ENCODE results near the gene SLC12A4.
"Not testable (repeated sequence)": the region's sequence is repeated elsewhere in the genome, so short reads cannot be mapped to it uniquely, and the experiment has no call there.

Gene SLC12A4

DNA sequence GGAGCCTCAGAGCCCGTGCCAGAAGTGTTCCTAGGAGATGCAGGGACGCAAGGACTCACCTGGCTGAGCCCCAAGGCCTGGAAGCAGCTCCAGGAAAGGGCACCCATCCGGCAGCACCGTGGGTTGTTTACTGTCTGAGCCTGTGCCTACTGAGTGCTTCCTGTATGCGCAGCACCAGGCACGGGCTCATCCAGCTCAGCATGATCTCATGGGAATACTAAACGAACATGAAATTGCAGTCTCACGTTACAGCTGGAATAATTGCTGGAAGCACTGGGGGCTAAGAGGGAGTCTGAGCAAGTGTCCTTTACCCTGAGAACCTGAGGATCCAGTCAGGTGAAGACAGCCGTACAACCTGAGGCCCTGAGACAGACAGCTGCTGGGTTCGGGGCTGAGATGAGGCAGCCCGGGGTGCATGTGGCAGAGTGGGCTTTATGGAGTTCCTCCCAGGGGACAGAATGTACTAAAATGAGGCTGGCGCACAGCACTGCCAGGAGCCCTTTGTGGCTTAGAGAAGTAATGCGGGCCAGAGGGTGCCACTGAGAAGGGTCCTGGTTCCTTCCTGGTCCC, 42.2 kb downstream of the SLC12A4 start:
- DNase-seq (ENCODE audit: low read depth): no peak

DNA sequence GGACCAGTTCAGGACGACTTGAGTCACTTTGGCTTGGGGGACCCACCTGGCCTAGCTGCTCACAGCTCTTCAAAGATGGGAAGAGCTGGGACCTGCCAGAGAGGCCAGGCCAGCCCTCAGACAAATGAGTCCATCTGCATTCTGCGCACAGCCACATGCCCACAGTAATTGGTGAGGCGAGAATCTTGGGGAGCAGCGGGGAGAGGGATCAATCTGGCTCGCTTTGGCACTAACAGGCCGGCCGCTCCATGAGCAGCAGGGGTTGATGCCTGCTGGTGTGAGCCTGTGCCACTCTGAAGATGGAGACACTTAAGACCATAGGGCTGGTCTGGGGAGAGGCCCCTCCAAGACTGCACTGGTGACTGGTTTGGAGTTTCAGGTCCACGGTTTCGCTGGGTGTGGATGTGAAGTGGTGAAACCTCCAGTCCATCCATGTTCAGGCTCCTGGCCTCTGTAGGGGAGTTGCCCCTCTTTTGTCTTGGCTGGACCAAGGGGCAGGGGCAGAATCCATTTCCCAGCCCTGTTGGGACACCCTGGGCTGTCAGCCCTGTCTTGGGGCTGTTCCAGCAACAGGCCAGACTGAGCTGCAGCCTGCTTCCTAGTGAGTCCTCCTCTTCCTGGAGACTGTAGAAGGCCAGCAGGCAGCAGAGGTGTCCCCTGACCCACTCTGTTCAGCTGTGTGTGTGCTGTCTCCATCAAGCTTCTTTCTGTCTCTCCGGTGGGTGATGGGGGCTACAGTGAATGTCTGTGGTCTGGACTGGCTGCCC, 44.1 kb downstream of the SLC12A4 start:
- DNase-seq (ENCODE audit: low read depth): no peak

DNA sequence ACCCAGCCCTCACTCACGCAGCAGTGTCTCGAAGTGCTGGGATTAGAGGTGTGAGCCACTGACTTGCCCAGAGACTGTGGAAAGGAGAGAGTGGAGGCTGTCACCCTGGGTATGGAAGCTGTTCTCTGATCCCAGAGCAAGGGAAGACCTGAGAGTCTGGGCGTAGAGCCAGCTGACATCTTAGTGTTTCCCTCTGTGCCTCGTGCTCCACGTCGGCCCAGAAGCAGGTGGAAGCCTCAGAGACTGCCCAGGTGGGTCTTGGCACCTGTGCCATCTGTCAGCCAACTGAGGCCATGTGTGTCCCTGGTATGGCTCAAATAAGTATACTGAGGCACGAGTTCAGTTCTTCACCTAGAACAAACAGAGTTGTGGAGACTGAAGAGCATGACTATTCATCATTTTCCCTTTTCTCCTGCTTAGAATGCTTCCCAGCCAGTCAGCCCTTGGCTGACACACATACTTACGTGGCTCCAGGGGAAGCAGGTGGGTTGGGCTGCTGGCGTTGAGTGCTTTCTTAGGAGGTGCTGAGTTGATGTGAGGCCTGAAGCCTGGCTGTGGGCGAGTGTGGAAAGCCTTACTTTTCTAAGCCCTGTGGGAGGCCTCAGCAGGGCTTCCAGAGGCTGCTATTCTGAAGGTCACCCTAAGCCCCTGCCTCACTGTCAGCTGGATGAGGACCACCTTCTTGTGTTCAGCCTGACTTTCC, 44.9 kb downstream of the SLC12A4 start:
- DNase-seq (ENCODE audit: low read depth): no peak

DNA sequence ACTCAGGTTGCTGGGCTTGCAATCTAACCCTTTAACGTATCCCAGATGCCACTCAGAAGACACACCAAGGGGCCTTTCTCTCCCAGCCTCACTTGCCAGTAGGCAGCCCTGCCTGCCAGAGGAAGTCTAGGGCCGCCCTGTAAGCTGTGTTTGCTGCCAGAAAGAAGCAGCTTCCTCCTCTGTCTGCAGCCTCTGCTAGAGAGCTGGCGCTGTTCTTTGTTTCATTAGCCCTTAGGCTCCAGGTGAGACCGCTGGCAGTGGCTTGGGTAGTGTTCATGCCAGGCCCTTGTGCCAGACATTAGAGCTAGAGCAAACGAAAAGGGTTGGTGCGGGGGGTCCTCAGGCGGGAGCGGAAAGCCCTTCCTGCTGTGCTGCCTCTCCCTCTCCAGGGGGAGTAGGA, 45.7 kb downstream of the SLC12A4 start:
- DNase-seq (ENCODE audit: low read depth): no peak

DNA sequence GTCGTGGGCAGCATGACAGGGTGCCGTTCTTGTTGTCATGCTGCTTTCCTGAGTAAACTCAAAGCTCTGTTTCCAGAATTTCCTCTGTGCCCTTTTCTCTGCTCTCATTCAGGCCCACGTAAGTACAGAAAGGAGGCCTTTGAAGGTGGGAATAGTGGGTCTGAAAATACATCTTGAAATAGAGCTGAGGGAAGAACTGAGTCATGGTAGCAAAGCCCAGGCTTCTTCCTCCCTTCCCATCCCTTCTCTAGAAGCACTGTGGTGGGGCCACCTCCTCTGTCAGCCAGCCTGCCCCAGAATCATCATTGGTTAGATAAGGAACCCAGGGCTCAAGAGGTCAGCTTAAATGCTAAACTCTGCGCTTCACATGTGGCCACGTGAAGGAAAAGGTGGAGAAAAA, 46.2 kb downstream of the SLC12A4 start:
- DNase-seq (ENCODE audit: low read depth): no peak

DNA sequence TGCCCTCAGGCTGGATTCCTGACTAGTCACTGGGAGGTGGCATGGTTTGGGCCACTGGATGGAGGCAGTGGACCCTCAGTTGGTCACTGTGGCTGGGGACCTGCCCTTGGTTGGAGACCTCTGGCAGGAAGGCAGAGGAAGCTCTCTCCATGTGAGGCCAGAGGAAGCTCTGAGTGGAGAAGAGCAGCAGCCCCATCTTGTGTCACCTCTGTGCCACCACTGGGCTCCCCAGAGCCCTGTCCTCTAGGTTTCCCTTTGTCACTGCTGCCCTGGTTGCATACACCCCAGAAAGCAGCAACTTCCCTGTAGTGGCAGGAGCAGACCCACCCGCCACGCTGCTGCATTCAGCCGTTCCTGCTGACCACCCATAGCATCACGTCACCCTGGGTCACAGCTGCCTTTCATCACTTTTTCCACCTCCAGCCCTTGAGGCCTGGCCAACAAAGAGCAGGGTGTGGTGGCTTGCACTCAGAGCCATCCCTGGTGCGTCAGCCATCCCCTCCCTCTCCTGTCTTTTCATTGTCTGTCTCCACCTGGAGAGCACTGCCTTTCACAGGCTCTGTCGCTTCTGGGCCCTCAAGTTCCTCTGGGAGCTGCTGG, 48.7 kb downstream of the SLC12A4 start:
- DNase-seq (ENCODE audit: low read depth): no peak

DNA sequence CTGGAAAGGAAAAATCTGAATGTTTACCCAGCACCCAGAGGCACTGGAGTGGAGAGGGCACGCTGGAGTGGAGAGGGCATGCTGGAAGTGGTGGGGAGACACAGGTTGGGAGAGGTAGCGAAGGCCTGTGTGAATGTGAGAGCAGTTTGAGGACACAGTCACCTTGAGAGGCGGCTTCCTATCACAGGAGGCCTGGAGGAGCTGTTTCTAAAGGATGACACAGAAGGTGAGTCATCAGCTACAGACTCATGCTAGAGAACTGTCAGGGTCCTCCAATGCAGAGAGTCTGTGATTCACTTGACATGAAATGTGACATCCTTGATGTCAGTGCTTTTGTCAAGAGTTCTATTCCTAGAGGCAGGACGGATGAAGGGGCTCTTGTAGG, 50.6 kb downstream of the SLC12A4 start:
- DNase-seq (ENCODE audit: low read depth): no peak

DNA sequence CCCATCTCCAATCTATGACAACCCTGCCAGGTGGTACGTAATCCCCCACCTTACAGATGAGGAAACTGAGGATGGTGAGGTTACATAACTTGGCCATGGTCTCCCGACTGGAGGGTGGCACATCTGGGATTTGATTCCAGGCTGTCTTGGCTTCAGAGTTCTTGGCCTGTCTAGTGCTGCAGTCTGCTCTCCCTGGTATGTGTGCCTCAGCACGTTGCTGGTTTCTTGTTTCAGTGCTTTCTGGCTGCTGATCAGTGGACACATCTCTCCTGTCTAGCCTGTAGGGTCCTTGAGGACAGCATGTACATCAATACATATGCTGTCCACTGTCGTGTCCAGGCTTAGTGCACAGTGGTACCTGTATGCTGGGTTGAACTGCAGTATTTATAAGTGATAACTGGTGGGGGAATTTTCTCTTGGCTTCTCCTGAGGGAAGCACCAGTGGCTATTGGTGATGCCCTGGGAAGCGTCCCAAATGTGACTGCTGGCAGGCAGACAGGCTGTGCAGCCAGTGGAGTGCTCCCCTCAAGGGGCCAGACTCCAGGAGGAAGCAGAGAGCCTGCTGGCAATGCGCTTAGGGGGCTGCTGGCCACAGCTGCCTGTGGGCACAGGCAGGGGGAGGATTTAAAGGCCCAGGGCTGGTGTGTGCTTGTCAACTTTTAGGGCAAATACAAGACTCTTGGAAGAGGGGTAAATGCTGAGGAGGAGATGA, 51.1 kb downstream of the SLC12A4 start:
- no peak for DNase-seq (ENCODE audit: low read depth)

DNA sequence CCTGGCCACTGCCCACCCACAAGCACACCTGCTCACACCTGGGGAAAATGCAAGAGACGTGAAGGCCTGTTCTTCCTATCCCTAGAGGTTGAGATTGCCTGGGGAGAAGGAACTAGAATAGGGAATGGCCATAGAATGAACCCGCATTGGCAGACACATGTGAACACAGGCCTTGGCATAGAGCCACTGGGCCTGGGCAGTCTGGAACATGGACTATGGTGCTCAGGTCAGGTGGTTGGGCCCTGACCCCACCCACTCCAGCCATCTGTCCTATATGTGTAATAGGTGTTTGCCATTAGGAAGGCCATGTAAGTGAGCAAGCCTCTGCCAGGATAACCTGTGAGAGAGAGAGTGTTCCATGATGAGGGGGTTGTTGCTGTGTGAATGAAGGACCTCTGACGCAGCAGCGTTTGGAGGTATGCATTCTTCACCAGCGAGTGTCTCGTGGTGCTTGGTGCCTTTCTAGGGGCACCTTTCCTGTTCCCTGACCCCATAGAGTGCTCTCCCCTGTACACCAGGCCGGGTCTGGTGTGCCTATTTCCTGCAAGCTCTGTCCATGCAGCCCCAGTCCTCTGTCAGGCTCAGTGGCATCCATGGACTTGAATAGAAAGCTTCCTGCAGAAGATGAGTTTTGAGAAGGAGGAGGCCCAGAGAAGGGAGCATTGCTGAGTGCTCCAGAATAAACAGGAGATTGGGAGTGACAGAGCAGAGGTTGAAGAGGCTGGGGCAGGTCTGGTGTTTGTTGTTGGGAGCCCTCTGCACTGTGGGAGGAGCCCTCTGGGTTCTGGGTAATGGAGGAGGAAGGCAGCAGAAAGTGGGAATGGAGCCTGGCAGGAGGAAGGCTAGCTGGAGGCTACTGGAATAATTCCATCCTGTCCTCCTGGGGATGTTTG, 52.4 kb downstream of the SLC12A4 start:
- DNase-seq (ENCODE audit: low read depth): no peak

DNA sequence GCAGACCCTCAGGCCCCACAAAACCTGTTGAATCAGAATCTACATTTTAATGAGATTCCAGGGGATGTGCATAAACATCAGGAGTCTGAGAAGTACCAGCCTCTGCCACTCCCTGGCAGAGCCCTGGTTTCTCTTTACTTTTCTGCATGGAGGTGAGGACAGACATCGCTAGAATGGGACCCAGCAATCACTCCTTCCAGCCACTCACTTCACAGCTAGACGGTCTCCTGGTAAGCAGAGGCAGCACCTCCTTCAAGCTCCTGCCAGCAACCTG, 53.0 kb downstream of the SLC12A4 start:
- DNase-seq (ENCODE audit: low read depth): not testable (repeated sequence)

DNA sequence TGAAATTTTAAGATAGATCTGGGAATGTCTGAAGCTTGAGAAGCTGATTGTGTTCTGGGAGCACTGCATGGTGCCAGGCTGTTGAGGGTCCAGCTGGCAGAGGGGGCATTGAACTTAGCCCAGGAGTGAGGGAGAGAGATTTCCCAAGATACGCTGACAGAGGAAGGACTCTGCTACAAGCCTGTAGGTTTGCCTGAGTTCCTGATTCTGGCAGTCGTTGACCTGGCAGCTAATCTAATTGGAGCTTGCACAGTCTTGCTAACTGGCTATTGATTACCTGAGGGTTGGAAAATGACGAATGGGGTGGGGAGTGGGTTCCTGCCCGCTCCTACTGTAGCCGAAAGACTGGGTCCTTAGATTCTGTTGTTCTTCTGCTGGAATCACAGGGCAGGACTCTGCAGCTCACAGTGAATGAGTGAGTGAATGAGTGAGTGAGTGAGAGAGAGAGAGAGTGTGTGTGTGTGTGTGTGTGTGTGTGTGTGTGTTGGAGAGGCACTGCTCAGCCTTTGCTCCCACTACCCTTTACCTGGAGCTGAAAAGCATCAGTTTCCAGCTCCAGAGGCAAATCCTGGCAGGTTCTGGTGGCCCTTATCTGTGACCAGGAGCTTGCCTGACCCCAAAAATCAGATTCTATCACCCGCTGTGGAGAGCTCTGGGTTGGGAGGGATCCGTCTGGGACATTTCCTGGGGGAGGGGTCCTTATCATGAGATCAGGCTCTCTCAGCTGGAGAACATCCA, 53.5 kb downstream of the SLC12A4 start:
- DNase-seq (ENCODE audit: low read depth): no peak

DNA sequence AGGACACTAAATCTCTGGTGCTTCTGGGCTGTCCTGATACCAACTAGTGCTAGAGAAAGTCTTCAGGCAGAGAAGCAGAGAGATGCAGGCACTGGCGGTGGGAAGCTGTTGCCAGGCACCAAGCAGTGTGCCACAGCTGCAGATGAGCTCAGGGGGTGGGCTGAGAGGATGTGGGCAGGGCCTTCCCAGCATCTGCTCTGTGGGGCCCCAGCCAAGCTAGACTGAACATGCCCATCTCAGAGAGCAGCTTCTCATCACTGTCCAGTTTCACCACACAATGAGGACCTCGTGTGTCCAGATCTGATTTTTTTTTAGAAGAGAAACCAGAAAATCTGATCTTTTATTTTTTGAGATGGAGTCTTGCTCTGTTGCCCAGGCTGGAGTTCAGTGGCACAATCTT, 58.3 kb downstream of the SLC12A4 start:
- no peak for DNase-seq (ENCODE audit: low read depth)

DNA sequence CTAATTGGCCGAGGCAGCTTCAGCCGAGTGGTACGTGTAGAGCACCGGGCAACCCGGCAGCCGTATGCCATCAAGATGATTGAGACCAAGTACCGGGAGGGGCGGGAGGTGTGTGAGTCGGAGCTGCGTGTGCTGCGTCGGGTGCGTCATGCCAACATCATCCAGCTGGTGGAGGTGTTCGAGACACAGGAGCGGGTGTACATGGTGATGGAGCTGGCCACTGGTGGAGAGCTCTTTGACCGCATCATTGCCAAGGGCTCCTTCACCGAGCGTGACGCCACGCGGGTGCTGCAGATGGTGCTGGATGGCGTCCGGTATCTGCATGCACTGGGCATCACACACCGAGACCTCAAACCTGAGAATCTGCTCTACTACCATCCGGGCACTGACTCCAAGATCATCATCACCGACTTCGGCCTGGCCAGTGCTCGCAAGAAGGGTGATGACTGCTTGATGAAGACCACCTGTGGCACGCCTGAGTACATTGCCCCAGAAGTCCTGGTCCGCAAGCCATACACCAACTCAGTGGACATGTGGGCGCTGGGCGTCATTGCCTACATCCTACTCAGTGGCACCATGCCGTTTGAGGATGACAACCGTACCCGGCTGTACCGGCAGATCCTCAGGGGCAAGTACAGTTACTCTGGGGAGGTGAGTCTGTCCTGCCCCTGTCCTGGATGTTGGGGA, 59.2 kb downstream of the SLC12A4 start:
- no peak for DNase-seq (ENCODE audit: low read depth)

DNA sequence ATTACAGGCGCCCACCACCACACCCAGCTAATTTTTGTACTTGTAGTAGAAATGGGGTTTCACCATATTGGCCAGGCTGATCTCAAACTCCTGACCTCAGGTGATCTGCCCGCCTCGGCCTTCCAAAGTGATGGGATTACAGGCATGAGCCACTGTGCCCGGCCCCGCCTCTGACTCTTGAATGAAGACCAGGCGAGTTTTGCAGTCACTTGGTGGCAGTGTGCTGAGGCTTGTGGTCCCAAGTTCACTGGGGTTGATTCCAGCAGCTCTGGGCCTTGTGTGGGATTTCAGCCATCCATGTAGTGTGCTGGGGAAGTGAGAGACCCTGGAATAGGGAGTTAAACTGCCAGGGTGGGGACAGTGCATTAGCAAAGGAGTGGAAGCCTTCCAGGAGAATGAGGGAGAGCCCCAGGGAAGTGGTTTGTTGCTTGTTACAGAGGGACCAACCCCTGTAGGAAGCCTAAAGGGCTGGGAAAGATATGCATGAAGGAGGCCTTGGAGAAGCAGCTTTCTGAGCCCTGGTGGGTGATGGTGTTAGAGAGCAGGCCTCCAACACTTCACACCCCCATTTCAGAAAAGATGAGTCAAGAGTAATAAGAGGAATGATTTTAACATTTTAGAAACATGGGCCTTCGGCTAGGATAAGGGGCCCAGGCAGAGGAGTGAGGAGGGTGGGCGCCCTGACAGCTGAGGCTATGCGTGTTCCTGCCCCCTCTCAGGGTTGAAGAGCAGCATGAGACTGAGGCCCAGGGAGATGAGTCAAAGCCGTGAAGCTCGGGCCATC, 60.8 kb downstream of the SLC12A4 start:
- DNase-seq (ENCODE audit: low read depth): no peak

DNA sequence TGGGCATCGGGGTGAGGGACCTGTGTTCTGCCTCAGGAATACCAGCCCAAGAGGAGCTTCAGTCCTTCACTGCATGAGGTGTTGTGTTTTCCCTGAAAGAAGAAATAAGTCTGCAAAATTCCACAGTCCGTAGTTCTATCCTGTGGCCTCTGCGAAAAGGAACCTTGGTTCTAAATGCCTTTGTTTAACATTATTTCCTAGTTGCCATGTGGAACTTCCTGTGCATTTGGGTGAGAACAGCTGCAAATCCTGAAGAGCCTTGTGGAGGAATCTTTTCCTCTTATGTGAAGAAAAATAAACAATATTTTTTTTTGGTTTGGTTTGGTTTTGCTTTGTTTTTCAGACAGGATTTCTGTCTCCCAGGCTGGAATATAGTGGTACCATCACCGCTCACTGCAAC, 65.6 kb downstream of the SLC12A4 start:
- DNase-seq (ENCODE audit: low read depth): no peak

DNA sequence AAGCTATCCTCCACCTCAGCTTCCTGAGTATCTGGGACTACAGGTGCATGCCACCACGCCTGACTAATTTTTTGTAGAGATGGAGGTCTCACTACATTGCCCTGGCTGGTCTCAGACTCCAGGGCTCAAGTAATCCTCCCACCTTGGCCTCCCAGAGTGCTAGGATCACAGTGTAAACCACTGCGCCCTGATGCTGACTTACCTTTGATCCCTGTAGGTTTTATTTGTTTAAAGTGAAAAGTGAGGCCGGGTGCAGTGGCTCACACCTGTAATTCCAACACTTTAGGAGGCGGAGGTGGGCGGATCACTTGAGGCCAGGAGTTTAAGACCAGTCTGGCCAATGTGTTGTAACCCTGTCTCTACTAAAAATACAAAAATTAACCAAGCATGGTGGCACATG, 66.7 kb downstream of the SLC12A4 start:
- no peak for DNase-seq (ENCODE audit: low read depth)

DNA sequence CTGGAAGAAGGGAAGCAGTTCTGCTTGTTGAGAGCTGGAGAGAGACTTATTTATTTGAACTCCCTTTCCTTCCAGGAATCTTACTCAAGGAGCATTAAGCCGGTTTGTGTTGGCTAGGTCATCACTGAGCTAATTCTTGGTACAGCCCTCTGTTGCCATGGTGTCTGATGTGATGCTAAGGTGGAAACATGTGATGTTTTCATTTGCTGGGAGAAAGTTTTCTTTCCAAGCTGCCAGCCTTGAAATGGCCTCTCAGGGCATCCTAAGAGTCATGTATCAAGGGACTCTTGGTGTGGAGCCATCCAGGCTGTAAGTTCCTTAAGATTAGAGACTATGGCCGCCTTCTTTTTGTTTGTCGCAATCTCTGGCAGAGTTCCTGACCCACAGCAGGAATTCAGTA, 71.2 kb downstream of the SLC12A4 start:
- no peak for DNase-seq (ENCODE audit: low read depth)

DNA sequence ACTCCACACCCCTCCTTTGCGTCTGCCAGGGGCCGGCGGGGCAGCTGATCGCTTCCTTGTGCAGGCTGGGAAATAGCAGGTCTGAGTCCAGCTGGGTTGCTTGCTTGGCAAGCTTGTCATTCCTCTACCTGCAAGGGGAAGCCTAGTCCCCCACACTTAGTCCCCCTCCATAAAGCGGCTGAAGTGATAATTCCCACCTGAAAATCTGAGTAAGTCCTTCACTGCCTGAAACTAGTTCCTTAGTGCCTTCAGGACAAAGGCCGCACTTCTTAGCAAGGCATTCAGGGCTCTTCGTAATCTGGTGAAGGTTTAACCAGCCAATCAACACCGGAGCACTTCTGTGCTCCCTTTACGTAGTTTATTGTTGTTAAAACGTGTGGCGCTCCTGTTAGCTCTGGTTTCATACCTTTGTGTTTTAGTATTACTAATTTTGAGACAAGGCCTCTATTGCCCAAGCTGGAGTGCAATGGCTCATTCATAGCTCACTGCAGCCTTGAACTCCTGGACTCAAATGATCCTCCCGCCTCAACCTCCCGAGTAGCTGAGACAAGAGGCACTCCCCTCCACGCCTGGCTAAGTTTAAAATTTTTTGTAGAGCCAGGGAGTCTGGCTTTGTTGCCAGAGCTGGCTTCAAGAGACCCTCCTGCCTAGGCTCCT, 74.6 kb downstream of the SLC12A4 start:
- DNase-seq (ENCODE audit: low read depth): no peak

Measured in stimulated activated CD8-positive, alpha-beta memory T cell treated with anti-CD3 and anti-CD28 coated beads, Interleukin-15, amount 100 ng/mL, for 24 hours (primary cell).